Colon (tissue), 2 donors: ENCODE results near the gene NDUFB10.
"Not testable (repeated sequence)": the region's sequence is repeated elsewhere in the genome, so short reads cannot be mapped to it uniquely, and the experiment has no call there.

Experiments
- FAIRE-seq: peaks from 2 replicates; lab custom pipeline; 2012; peaks lifted over from hg19 to GRCh38; lab: Jason Lieb, UNC
- donor health status: control.
- donor health status: control.

The NDUFB10 gene

DNA sequence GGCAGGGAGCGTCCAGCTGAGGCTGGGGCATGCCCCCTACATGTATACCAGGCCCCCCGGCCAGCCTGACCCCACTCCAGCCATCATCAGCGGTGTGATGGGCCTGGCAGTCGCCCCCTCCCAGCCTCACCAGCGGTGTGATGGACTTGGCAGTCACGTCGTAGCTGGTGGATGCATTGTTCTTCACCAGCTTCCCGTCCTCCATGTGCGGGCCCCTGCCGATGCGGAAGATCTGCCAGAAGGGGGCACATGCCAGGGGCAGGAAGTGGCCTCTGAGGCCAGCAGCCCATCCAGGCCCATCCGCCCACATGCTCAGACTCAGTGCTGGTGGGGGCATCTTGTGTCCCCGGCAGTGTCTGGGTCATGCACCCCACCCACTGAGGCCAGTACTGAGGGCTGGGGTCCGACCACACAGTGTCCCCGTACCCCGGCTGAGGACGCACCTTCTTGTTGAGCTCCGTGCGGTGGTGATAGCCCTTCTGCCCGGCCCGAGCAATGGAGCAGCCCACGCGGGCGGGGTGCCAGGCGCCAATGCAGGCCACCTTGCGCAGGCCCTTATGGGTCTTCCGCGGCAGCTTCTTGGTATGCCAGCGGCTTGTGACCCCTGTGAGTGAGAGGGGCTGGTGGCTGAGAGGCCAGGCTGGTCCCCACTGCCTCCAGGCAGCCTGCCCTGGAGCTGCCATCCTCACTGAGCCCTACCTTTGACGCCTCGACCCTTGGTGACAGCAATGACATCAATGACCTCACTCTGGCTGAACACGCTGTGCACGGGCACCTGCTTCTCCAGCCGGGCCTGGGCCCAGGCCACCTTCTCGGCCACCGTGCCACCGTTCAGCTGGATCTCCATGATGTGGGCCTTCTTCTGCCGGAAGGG lies 12.6 kb upstream of the NDUFB10 start:
- FAIRE-seq: no peak

- FAIRE-seq: no peak
Observed at GRCh38 chr16:1947369-1947670, 12.0 kb upstream of the NDUFB10 start.

- no peak for FAIRE-seq
Observed at GRCh38 chr16:1949507-1949906, 9.8 kb upstream of the NDUFB10 start.

DNA sequence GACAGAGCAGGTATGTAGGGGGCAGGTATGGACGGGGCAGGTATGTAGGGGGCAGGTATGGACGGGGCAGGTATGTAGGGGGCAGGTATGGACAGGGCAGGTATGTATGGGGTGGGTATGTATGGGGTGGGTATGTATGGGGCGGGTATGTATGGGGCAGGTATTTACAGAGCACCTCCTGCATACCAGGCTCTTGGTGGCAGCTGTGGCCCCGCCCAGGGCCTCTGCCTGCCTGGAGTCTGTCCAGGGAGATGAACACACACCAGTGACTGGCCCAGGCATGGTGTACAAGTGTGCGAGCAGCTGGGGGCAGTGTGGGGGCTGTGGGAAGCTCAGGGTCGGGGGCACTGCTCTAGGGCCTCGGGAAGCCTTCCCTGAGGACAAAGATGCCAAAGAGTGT lies 9.3 kb upstream of the NDUFB10 start:
- FAIRE-seq: no peak

GRCh38 chr16:1950559-1950958 lies 8.8 kb upstream of the NDUFB10 start:
- no peak for FAIRE-seq

DNA sequence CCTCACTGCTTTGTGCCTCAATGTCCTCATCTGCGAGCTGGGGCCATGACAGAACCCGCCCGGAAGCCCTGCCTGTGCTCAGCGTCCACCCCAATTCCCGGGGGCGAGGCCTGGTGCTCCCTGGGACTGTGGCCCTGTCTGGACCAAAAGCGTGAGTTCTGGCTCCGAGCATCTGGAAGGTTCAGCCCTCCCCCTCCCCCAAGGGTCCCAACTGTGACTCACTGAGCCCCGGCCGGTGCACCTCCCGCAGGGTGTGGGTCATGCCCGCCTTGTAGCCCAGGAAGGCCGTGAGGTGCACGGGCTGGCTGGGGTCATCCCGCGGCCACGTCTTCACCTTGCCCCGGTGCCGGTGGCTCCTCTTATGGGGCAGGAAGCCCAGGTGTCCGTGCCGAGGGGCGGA lies 5.6 kb upstream of the NDUFB10 start:
- FAIRE-seq: no peak

- not testable (repeated sequence) for FAIRE-seq
Observed at GRCh38 chr16:1957434-1958142, 1.8 kb upstream of the NDUFB10 start.

- FAIRE-seq: not testable (repeated sequence)
Observed at GRCh38 chr16:1958143-1958491, 1.2 kb upstream of the NDUFB10 start.

- FAIRE-seq: no peak
Observed at GRCh38 chr16:1958715-1959268, 546 bp upstream of the NDUFB10 start.

- no peak for FAIRE-seq
Observed at GRCh38 chr16:1960665-1961630, 1.6 kb downstream of the NDUFB10 start.

- no peak for FAIRE-seq
Observed at GRCh38 chr16:1961651-1962067, 2.3 kb downstream of the NDUFB10 start.

DNA sequence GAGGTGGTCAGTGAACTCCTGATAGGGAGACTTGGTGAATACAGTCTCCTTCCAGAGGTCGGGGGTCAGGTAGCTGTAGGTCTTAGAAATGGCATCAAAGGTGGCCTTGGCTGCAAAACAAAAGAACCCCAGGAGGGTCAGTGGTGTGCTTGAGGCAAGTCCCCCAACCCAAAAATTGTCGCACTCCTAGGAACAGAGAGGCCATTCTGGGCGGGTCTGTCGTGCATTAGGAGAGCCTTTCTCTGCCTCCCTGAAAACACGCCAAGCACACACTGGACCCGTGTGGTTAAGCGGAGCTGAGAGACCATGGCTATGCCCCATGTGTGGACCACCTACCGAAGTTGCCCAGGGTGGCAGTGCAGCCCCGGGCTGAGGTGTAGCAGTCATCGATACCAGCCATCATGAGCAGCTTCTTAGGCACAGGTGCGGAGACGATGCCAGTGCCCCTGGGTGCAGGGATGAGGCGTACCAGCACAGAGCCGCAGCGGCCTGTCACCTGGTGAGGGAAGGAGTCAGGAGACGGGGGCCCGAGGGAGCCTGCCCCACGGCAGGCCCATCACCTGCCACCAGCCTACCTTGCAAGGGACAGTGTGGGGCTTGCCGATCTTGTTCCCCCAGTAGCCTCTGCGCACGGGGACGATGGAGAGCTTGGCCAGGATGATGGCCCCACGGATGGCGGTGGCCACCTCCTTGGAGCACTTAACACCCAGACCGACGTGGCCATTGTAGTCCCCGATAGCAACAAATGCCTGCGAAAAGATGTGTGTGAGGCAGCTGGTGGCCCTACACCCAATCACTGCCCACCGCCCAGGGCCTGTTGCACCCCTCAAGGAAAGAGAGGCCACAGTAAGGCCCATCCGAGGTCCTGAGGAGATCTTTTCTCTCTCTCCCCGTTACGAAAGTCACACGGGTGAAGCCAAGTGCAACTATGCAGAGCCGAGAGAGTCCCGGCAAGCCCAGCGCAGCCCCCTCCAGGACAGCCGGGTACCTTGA lies 3.1 kb downstream of the NDUFB10 start:
- not testable (repeated sequence) for FAIRE-seq

- FAIRE-seq: no peak
Observed at GRCh38 chr16:1963806-1964505, 4.6 kb downstream of the NDUFB10 start.

DNA sequence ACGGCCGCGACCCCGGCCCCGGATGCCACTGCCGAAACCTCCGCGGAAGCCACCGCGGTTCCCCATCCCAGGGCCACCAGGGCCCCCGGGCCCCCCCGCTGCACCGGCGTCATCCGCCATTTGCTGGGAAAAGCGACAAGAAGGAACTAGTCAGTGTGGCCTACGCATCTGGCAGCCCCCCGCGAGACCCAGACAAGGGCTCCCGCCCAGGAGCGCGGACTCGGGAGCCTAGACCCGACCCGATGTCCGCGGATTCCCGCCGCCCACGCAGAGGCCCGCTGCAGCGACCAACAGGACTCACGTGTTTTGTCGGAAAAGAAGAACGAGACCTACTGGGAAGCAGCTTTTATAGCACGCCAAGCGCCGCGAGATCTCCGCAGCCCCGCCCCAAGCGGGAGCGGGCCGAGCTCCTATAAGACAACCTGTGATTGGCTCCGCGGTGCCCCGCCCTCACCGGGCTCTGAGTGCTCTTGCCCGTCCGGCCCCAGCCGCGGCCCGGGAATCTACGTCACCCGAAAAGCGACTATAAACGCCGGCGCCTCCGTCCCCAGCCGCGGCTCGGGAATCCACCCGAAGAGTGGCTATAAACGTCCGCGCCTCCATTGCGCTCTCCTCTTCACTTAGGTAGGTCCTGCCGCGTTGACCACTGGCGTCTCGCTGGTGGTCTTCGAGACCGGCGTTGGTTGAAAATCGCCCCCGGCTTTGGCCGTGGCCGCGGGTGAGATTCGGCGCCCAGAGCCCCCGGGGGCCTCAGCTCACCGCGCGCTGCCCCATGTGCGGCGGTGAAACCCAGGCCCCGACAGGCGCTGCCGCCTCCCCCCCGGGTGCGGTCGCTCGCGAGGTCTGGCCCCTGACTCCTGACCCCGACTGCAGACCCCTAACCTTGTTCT lies 5.4 kb downstream of the NDUFB10 start, which contains the start of gene RPS2:
TSS of gene RPS2 (minus strand) at position 321 of the 890 bp plus-strand sequence. CDS start at position 120, 201 bp downstream.
- peak; percentile 33 for FAIRE-seq

GRCh38 chr16:1965396-1966001 lies 6.2 kb downstream of the NDUFB10 start:
- FAIRE-seq: no peak

- FAIRE-seq: no peak
Observed at GRCh38 chr16:1966460-1966859, 7.1 kb downstream of the NDUFB10 start, which contains the start of gene RNF151. Gene RNF151, plus strand, starts transcription at chr16:1966856. Its CDS starts 26 bp downstream, at chr16:1966882.

DNA sequence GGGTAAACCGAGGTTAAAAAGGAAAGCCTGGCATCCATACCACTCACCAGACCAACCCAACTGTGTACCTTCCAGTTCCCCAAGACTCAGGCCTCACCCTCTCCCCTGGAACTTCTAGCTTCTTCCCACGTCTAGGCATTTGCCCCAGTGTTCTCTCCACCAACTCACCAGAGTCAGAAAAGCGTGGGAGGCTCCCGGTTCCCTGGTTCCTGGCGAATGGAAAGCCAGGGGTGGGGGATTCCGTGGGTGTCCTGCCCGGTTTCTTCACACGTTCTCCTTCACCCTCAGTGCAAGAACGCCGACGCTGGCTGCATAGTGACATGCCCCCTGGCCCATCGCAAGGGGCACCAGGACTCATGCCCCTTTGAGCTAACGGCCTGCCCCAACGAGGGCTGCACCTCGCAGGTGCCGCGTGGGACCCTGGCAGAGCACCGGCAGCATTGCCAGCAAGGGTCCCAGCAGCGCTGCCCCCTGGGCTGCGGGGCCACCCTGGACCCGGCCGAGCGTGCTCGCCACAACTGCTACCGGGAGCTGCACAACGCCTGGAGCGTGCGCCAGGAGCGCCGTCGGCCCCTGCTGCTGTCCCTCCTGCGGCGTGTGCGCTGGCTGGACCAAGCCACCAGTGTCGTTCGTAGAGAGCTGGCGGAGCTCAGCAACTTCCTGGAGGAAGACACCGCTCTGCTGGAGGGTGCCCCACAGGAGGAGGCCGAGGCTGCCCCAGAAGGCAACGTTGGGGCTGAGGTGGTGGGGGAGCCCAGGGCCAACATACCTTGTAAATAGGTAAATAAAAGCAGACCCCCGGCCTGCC lies 9.0 kb downstream of the NDUFB10 start:
- no peak for FAIRE-seq
